ENCODE data around the gene ELP6.
"Not testable (repeated sequence)": the region's sequence is repeated elsewhere in the genome, so short reads cannot be mapped to it uniquely, and the experiment has no call there.

ELP6 gene

DNA sequence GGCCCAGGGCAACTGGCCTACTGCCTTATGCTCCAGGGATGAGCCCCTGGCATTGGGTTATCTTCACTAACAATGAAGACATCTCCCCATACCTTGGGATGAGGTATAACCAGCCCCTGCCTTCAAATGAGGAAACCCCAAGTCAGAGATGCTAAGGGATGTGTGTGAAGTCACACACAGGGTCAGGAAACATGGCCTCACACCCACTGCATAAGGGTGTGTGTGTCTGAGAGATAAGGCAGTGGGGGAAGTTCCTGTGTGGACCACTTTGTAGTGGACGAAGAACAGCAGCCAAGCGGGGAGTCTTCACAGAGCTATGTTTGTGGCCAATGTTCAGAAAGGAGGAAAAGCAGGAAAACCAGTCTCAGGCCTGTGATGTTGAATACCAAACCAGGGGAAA is 10.5 kb downstream of the ELP6 start:
- FAIRE-seq, result no peak
- TF ChIP-seq TAF1 (IDR thresholded peaks at IDR 0.05; ENCODE audit: borderline replicate concordance, low read depth, low read length) (no peak), POLR2AphosphoS5 (IDR thresholded peaks at IDR 0.05; ENCODE audit: low read depth, low read length) (no peak), POLR2A (IDR thresholded peaks at IDR 0.05; ENCODE audit: low read depth, low read length) (no peak)
- no peak for DNase-seq (ENCODE audit: insufficient read length)

DNA sequence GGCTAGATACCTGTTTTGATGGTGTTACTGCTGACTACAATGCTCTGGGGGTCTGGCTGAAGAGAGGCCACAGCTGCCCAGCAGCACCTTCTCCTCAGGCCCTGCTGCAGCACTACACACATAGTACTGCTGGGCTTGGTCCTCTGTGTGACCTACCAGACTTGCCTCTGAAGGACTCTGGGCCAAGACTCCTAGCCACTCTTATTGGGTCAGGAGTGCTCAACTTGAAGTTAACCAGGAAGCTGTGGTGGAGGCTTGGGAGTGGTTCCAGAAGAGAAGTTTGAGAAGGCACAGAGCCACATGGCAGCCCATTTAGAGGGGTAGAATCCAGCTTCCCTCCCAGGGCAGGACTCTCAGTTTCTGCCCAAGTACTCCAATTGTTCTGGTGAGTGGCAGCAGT is 16.6 kb downstream of the ELP6 start:
- no peak for TF ChIP-seq POLR2AphosphoS5 (IDR thresholded peaks at IDR 0.05; ENCODE audit: low read depth, low read length)
- no peak for TF ChIP-seq TAF1 (IDR thresholded peaks at IDR 0.05; ENCODE audit: borderline replicate concordance, low read depth, low read length)
- TF ChIP-seq POLR2A (IDR thresholded peaks at IDR 0.05; ENCODE audit: low read depth, low read length), result no peak
- FAIRE-seq (no peak), DNase-seq (ENCODE audit: insufficient read length) (no peak)

- FAIRE-seq, result no peak
- TF ChIP-seq POLR2A (IDR thresholded peaks at IDR 0.05; ENCODE audit: low read depth, low read length) (no peak), TAF1 (IDR thresholded peaks at IDR 0.05; ENCODE audit: borderline replicate concordance, low read depth, low read length) (no peak), POLR2AphosphoS5 (IDR thresholded peaks at IDR 0.05; ENCODE audit: low read depth, low read length) (no peak)
- no peak for DNase-seq (ENCODE audit: insufficient read length)
Measured at GRCh38 chr3:47495886-47496285, 17.6 kb downstream of the ELP6 start.

DNA sequence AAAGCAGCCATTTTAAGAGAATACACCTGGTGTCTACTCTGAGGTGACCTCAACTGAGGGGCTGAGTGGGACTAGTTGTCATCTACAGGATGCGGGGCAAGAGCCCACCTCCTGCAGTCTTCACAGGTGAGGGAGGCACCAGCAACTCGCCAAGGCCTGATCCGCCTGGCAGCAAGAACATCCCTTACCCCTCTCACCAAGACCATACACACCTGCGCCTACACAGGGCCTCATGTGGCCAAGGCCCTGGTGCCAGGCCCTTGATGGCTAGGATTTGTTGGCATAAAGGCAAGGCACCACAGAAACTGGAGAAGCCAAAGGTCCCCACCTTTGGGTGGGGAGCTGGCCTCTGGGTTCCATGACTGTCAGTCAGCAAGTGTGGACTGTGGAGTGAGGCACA is 18.4 kb downstream of the ELP6 start:
- TF ChIP-seq POLR2AphosphoS5 (IDR thresholded peaks at IDR 0.05; ENCODE audit: low read depth, low read length), result no peak
- no peak for TF ChIP-seq POLR2A (IDR thresholded peaks at IDR 0.05; ENCODE audit: low read depth, low read length)
- no peak for TF ChIP-seq TAF1 (IDR thresholded peaks at IDR 0.05; ENCODE audit: borderline replicate concordance, low read depth, low read length)
- no peak for DNase-seq (ENCODE audit: insufficient read length)
- FAIRE-seq, result no peak

GRCh38 chr3:47491777-47492176 is 21.7 kb downstream of the ELP6 start:
- FAIRE-seq, result peak; percentile 81
- TF ChIP-seq TAF1 (IDR thresholded peaks at IDR 0.05; ENCODE audit: borderline replicate concordance, low read depth, low read length) (no peak), POLR2A (IDR thresholded peaks at IDR 0.05; ENCODE audit: low read depth, low read length) (no peak), POLR2AphosphoS5 (IDR thresholded peaks at IDR 0.05; ENCODE audit: low read depth, low read length) (no peak)
- DNase-seq (ENCODE audit: insufficient read length), result no peak

DNA sequence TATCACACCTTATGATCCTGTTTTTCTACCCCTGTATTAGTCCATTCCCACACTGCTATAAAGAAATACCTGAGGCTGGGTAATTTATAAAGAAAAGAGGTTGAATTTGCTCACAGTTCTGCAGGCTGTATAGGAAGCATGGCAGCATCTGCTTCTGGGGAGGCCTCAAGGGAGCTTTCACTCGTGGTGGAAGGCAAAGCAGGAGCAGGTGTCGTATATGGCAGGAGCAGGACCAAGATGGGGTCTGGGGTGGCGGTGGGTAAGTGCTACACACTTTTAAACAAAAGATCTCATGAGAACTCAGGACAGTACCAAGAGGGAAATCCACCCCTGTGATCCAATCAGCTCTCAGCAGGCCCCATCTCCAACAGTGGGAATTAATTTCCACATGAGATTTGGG is 22.3 kb downstream of the ELP6 start:
- DNase-seq (ENCODE audit: insufficient read length), result no peak
- TF ChIP-seq POLR2AphosphoS5 (IDR thresholded peaks at IDR 0.05; ENCODE audit: low read depth, low read length) (no peak), TAF1 (IDR thresholded peaks at IDR 0.05; ENCODE audit: borderline replicate concordance, low read depth, low read length) (no peak), POLR2A (IDR thresholded peaks at IDR 0.05; ENCODE audit: low read depth, low read length) (no peak)
- peak; percentile 9 for FAIRE-seq

DNA sequence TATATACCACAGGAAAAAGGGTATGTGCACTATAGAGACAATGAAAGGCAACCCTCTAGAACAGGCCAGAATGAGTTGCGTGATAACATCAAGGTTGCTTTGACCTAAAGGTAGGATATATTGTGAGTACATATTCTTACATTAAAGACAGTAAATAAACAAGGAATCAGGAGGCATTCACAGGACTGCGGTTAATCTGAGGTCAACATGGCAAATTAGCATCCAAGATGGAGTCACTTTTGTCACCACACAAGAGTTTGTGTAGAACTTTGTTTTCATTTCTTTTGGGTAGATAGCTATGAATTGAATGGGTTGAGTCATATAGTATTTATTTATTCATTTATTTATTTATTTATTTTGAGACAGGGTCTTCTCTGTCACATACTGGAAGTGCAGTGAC is 26.2 kb downstream of the ELP6 start:
- DNase-seq (ENCODE audit: insufficient read length), result no peak
- FAIRE-seq, result no peak
- no peak for TF ChIP-seq TAF1 (IDR thresholded peaks at IDR 0.05; ENCODE audit: borderline replicate concordance, low read depth, low read length)
- no peak for TF ChIP-seq POLR2AphosphoS5 (IDR thresholded peaks at IDR 0.05; ENCODE audit: low read depth, low read length)
- no peak for TF ChIP-seq POLR2A (IDR thresholded peaks at IDR 0.05; ENCODE audit: low read depth, low read length)

- TF ChIP-seq POLR2AphosphoS5 (IDR thresholded peaks at IDR 0.05; ENCODE audit: low read depth, low read length), result no peak
- TF ChIP-seq TAF1 (IDR thresholded peaks at IDR 0.05; ENCODE audit: borderline replicate concordance, low read depth, low read length), result no peak
- no peak for TF ChIP-seq POLR2A (IDR thresholded peaks at IDR 0.05; ENCODE audit: low read depth, low read length)
- FAIRE-seq (no peak), DNase-seq (ENCODE audit: insufficient read length) (no peak)
Measured at GRCh38 chr3:47485812-47486211, 27.7 kb downstream of the ELP6 start.

DNA sequence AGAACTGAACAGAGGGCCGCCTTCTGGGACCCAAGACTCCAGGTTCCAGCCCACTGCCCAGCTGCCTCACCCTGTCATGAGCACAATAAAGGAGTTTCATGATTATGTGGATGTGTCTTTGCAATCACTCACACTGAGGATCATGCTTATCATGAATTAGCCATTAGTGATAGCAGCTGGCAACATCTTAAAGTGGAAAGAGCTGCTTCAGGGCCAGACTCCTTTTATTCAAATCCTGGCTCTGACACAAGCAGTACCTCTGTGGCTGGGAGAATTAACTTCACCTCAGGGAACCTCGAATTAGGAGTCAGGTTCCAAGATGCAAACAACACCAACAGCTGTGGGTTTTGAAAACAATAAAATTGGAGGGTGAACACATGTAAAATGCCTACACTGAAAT is 31.1 kb downstream of the ELP6 start:
- FAIRE-seq (no peak), DNase-seq (ENCODE audit: insufficient read length) (no peak)

DNA sequence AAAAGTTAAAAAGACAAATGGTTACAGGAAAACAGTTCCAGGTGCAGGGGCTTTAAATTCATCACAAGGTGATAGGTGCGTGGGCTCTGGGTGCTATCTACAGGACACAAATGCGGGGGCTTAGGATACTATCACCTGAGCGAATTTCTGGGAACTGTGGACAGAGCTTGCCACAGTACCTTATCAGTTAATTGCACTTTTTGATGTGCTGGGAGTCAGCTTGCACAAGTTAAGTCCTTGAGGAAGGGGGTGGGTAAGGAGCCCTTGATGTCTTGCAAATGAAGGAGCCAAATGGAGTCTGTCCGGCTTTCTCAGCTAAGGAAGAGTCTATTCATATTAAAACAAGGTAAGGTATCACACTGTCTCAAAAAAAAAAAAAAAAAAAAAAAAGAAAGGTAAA is 31.7 kb downstream of the ELP6 start:
- not testable (repeated sequence) for FAIRE-seq; DNase-seq (ENCODE audit: insufficient read length)

More for the DNA sequence above, 31.1 kb downstream of the ELP6 start:
- TF ChIP-seq POLR2A (IDR thresholded peaks at IDR 0.05; ENCODE audit: low read depth, low read length) (no peak), POLR2AphosphoS5 (IDR thresholded peaks at IDR 0.05; ENCODE audit: low read depth, low read length) (no peak), TAF1 (IDR thresholded peaks at IDR 0.05; ENCODE audit: borderline replicate concordance, low read depth, low read length) (no peak)

DNA sequence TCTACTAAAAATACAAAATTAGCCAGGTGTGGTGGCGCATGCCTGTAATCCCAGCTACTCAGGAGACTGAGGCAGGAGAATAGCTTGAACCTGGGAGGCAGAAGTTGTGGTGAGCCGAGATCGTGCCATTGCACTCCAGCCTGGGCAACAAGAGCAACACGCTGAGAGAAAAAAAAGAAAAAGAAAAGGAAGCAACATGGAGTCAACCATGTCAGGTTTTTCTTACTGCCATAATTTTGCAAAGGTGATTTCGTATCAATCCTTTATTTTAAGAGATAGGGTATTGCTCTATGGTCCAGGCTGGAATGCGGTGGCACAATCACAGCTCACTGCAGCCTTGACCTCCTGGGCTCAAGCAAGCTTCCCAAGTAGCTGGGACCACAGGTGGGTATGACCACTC is 33.2 kb downstream of the ELP6 start:
- FAIRE-seq; DNase-seq (ENCODE audit: insufficient read length): not testable (repeated sequence)

DNA sequence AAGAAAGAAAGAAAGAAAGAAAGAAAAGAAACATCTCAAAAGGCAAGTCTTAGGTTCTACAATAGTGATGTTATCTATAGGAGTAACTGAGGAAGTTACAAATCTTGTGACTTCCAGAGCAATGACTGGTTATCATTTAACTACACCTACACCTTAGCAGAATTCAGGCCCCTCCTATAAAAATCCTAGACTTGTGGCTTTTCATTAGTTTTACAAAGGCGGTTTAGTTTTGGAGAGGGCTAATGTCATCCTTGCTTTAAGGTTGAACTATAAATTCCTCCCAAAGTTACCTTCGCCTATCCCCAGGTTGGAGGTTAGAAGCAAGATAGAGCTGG is 33.7 kb downstream of the ELP6 start:
- no peak for FAIRE-seq
- no peak for TF ChIP-seq TAF1 (IDR thresholded peaks at IDR 0.05; ENCODE audit: borderline replicate concordance, low read depth, low read length)
- TF ChIP-seq POLR2A (IDR thresholded peaks at IDR 0.05; ENCODE audit: low read depth, low read length), result no peak
- no peak for TF ChIP-seq POLR2AphosphoS5 (IDR thresholded peaks at IDR 0.05; ENCODE audit: low read depth, low read length)
- no peak for DNase-seq (ENCODE audit: insufficient read length)

GRCh38 chr3:47478022-47478421 is 35.5 kb downstream of the ELP6 start:
- TF ChIP-seq POLR2AphosphoS5 (IDR thresholded peaks at IDR 0.05; ENCODE audit: low read depth, low read length) (no peak), TAF1 (IDR thresholded peaks at IDR 0.05; ENCODE audit: borderline replicate concordance, low read depth, low read length) (no peak), POLR2A (IDR thresholded peaks at IDR 0.05; ENCODE audit: low read depth, low read length) (no peak)
- FAIRE-seq, result no peak
- no peak for DNase-seq (ENCODE audit: insufficient read length)
